GM06990 (cell line): Measurements from ENCODE around the gene MAST2.

Experiments
- DNase-seq: peaks from one replicate; pipeline ENCODE4 v3.0.0-alpha.2; 2011; ENCODE audit not compliant: insufficient read length; ENCODE audit errors: extremely low read depth
- H3K27me3 ChIP-seq: replicated peaks from 2 replicates; pipeline ENCODE4 v1.6.0; 2011; ENCODE audit warnings: low read length; ENCODE audit not compliant: control insufficient read depth, insufficient read depth
- H3K36me3 ChIP-seq: 2 replicates; pipeline ENCODE4 v1.5.1; 2011; ENCODE audit warnings: low read length; ENCODE audit not compliant: control insufficient read depth, insufficient read depth
- H3K4me3 ChIP-seq: replicated peaks from 2 replicates; pipeline ENCODE4 v1.5.1; 2011; ENCODE audit warnings: low read depth, mild to moderate bottlenecking, control low read depth, low read length
- CTCF ChIP-seq: IDR thresholded peaks from 2 replicates; pipeline ENCODE4 v1.5.1; 2011; ENCODE audit warnings: low read length, control low read depth, mild to moderate bottlenecking, inconsistent platforms; ENCODE audit not compliant: insufficient read depth, poor library complexity, severe bottlenecking

Gene MAST2

GRCh38 chr1:46017876-46018503 is 214.6 kb downstream of the MAST2 start:
- H3K4me3 ChIP-seq, result no peak overlapping the region
- DNase-seq, result no peak
- TF ChIP-seq CTCF, result no peak

DNA sequence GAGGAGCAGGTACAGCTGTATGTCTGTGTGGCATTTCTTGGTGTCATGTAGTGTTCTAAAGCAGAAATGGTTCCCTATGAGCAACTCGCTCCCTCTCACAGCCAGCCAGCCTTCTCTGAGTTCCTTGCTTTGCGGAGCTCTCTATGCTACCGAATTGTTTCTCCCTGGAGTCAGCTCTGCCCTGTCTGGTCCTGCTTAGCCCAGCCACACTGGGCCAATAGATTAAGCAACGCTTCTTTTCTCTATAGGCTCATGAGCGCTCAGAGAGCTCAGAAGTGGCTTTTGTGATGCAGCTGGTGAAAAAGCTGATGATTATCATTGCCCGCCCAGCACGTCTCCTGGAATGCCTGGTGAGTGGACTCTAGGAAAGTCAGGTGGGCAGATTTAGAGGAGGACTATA is 215.9 kb downstream of the MAST2 start:
- DNase-seq, result no peak
- no peaks in the 10 kb centered on the region for H3K27me3 ChIP-seq
- no peak overlapping the region for H3K4me3 ChIP-seq
- TF ChIP-seq CTCF, result no peak
- peaks cover 1% of the 10 kb centered on the region; the same call in 1 of the 2 replicates for H3K36me3 ChIP-seq

More at GRCh38 chr1:46017876-46018503, 214.6 kb downstream of the MAST2 start:
- peaks cover 1% of the 10 kb centered on the region; the same call in 1 of the 2 replicates for H3K36me3 ChIP-seq
- H3K27me3 ChIP-seq, result no peaks in the 10 kb centered on the region

DNA sequence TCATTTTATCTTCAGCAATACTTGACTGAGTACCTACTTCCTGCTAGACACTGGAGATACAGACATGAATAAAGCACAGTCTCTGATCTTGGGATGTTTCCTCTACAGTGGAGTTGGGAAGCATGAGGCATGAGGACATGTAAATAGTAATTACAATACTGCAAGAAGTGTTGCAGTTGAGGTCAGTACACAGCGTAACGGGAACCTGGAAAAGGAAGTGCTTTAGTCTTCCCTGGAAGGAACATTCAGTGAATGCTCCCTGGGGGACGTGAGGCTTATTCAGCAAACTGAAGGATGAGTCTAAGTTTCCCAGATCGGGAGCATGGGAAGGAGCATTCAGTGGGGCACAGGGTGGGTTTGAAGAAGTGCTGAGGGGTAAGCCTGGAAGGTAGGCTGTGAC is 216.6 kb downstream of the MAST2 start:
- H3K4me3 ChIP-seq, result no peak overlapping the region
- H3K27me3 ChIP-seq, result no peaks in the 10 kb centered on the region
- TF ChIP-seq CTCF, result no peak
- no peak for DNase-seq
- peaks cover 1% of the 10 kb centered on the region; the same call in 1 of the 2 replicates for H3K36me3 ChIP-seq

DNA sequence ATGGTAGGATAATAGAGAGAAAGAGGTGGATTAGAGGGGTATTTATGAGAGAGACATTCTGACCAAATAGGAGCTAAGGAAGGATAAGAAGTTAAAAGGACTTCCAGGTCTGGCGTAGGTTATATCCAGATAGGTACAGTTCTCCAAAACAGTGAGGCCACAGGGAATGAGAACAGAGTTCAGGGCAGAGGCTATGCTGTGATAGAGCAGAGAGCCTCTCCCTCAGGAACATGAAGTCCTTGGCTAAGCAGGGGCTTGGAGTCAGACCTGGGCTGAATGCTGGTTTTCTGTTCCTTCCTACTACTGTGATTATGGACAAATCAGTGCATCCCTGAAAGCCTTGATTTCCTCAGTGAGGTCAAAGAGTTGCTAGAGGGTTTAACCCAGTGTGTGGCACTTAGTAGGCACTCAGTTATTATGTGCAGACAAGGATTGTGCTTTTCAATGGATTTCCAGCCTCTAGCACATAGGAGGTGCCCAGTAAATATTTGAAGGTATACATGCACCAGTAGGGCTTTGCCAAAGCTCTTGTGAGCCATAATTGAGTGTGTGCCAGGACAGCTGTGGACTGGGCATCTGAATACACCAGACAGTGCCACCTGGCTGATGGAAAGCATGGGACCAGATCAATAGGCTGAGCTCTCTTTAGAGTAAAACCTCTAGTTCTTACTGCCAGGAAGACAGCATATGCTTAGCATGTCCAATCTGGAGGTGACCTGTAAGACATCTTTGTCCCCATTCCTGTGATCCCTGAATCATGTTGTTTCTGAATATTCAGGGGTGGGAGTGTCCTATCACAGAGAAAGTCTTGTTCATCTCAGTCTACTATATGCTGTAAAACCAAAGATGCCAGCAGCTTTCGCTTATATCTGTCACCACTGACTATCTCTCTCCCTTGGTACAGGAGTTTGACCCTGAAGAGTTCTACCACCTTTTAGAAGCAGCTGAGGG is 217.9 kb downstream of the MAST2 start:
- Histone ChIP-seq H3K27me3 (no peaks in the 10 kb centered on the region), H3K36me3 (peaks cover 1% of the 10 kb centered on the region; the same call in 1 of the 2 replicates), H3K4me3 (no peak overlapping the region)
- DNase-seq, result no peak
- no peak for TF ChIP-seq CTCF

DNA sequence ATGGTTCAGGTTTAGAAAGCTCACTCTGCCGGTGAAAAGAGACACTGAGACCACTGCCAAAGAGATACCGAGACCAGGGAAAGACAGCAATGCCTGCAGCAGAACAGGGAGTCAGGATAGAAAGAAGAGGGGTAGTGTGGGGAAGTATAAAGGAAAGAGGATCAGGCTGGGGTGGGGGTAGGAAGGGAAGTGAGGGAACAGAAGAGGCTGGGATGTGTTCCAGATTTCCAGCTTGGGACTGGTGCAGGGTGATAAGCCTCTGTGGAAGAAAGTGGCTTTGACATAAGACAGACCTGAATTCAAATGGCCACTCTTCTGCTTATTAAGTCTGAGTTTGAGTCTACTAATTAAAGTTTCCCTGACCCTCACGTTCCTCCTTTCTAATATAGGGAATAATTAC is 223.1 kb downstream of the MAST2 start:
- TF ChIP-seq CTCF, result no peak
- Histone ChIP-seq H3K4me3 (no peak overlapping the region), H3K27me3 (no peaks in the 10 kb centered on the region), H3K36me3 (peaks cover 7% of the 10 kb centered on the region)
- DNase-seq, result no peak
